H1 (cell line): ENCODE data around the gene FAAH.

ENCODE experiments used
- BRCA1 ChIP-seq: IDR thresholded peaks from 2 replicates; pipeline ENCODE4 v1.6.1; 2012; ENCODE audit warnings: low read depth, low read length, improper control_type of control experiment
- EZH2 ChIP-seq: fragments of 200-600 bp; sonication (generic); IDR thresholded peaks from 2 replicates; pipeline ENCODE4 v1.7.1; 2012; ENCODE audit warnings: low read depth, mild to moderate bottlenecking, moderate library complexity, low read length, inconsistent platforms; ENCODE audit not compliant: severe bottlenecking
- POLR2AphosphoS5 ChIP-seq: IDR thresholded peaks from 2 replicates; pipeline ENCODE4 v1.6.1; 2011; ENCODE audit warnings: low read depth, low read length
- SUZ12 ChIP-seq: fragments of 200-600 bp; sonication (generic); IDR thresholded peaks from 2 replicates; pipeline ENCODE4 v1.6.1; 2012; ENCODE audit warnings: mild to moderate bottlenecking, inconsistent platforms, low read length, moderate library complexity, mixed read lengths
- TF ChIP-seq, protein P1 (sequence below), 3 experiments: IDR thresholded peaks; 1 replicate in 2 of 3; 2 replicates in 1 of 3; pipeline versions ENCODE4 v1.5.1 to v1.6.1; 2011; ENCODE audit warnings: low read length in 3 of 3, mild to moderate bottlenecking in 3 of 3, inconsistent platforms in 2 of 3, low read depth in 1 of 3, moderate library complexity in 1 of 3; ENCODE audit not compliant: insufficient read depth in 1 of 3; ENCODE audit errors: control extremely low read depth in 1 of 3

DNA sequence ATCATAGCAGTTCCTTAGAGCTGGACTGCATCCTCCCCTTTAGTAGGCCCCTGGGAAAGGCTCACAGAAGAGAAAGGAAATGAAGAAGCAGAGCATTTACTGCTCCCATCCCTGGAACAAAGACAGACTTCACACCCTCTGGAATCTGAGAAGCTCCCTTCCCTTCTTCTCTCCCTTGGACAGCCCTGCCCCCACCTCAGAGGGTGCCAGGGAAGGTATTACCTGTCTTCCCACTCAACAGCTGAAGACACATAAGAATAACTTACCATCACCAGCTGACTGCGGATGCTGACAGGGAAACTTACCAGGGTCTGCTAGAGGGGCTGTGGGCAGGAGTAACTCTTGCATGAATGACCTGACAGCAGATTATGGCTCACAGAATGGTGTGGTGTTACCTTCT lies 14.1 kb upstream of the FAAH start:
- no peak for TF ChIP-seq POLR2AphosphoS5
- TF ChIP-seq BRCA1: no peak
- TF ChIP-seq, protein P1, sequence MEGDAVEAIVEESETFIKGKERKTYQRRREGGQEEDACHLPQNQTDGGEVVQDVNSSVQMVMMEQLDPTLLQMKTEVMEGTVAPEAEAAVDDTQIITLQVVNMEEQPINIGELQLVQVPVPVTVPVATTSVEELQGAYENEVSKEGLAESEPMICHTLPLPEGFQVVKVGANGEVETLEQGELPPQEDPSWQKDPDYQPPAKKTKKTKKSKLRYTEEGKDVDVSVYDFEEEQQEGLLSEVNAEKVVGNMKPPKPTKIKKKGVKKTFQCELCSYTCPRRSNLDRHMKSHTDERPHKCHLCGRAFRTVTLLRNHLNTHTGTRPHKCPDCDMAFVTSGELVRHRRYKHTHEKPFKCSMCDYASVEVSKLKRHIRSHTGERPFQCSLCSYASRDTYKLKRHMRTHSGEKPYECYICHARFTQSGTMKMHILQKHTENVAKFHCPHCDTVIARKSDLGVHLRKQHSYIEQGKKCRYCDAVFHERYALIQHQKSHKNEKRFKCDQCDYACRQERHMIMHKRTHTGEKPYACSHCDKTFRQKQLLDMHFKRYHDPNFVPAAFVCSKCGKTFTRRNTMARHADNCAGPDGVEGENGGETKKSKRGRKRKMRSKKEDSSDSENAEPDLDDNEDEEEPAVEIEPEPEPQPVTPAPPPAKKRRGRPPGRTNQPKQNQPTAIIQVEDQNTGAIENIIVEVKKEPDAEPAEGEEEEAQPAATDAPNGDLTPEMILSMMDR (IDR thresholded peaks at IDR 0.05; ENCODE audit: control extremely low read depth in 1 of 3, insufficient read depth in 1 of 3, low read depth in 1 of 3, low read length in 3 of 3): no peak
- no peak for TF ChIP-seq SUZ12
- no peak for TF ChIP-seq EZH2
